Lower lobe of right lung (tissue), 2 donors: Measurements from ENCODE around the gene IKZF5. TPM values are rescaled to one million over a fixed set of nuclear protein-coding genes. Genes with fewer than 3 reads are reported as not detected.

Experiments
- ATAC-seq, 2 donors: fragments of 200-7000 bp; cut with Tn5 transposase; one replicate each; pipeline ENCODE4 v1.9.1; 2020 to 2022; ENCODE audit warnings: mild to moderate bottlenecking in 2 of 2, moderate library complexity in 2 of 2
- DNase-seq: peaks from one replicate; pipeline ENCODE4 v3.0.0-alpha.2; 2020
- H3K27ac ChIP-seq: fragments of 200-600 bp; one replicate; pipeline ENCODE4 v1.8.0; 2022
- H3K27me3 ChIP-seq: fragments of 200-600 bp; one replicate; pipeline ENCODE4 v1.8.0; 2022; ENCODE audit warnings: low read depth
- H3K36me3 ChIP-seq: fragments of 200-600 bp; one replicate; pipeline ENCODE4 v1.8.0; 2022; ENCODE audit warnings: mild to moderate bottlenecking
- H3K4me1 ChIP-seq: fragments of 200-600 bp; one replicate; pipeline ENCODE4 v1.8.0; 2022
- H3K4me3 ChIP-seq: fragments of 200-600 bp; one replicate; pipeline ENCODE4 v1.8.0; 2022; ENCODE audit warnings: mild to moderate bottlenecking
- H3K9me3 ChIP-seq: fragments of 200-600 bp; one replicate; pipeline ENCODE4 v1.8.0; 2022
- intact Hi-C: fragments of 100-400 bp; cut with DNase I; formaldehyde crosslinking; loops from one replicate; pipeline ENCODE4 v1.11.0; 2022
- total RNA-seq: library from RNA; stranded (reverse); fragmentation: NEBNext Ultra II Directional; extraction: Animal tissue kit (Norgen Biotek cat#: 25700); gene quantifications from one replicate; pipeline ENCODE4 v1.2.1, GENCODE V29; 2021
- TF ChIP-seq, protein P1 (sequence below): fragments of 200-600 bp; IDR thresholded peaks from one replicate; pipeline ENCODE4 v1.8.0; 2022; ENCODE audit warnings: antibody characterized with exemption, mild to moderate bottlenecking
- donor health status: DM: no; HTN: yes; CAD: no; lungs with severe emphysema.

The IKZF5 gene
- total RNA-seq, 1 donor from 2014 or later: 20.1 TPM

GRCh38 chr10:123031124-123031523, 22.5 kb upstream of the IKZF5 start:
- ATAC-seq: no peak
- H3K4me1 ChIP-seq: no peaks in the 10 kb centered on the region

GRCh38 chr10:123027861-123028260, 19.3 kb upstream of the IKZF5 start:
- Histone ChIP-seq H3K9me3 (no peaks in the 10 kb centered on the region), H3K4me1 (no peaks in the 10 kb centered on the region), H3K4me3 (no peak overlapping the region), H3K27ac (no peak overlapping the region), H3K27me3 (no peaks in the 10 kb centered on the region), H3K36me3 (no peaks in the 10 kb centered on the region)
- TF ChIP-seq, protein P1, sequence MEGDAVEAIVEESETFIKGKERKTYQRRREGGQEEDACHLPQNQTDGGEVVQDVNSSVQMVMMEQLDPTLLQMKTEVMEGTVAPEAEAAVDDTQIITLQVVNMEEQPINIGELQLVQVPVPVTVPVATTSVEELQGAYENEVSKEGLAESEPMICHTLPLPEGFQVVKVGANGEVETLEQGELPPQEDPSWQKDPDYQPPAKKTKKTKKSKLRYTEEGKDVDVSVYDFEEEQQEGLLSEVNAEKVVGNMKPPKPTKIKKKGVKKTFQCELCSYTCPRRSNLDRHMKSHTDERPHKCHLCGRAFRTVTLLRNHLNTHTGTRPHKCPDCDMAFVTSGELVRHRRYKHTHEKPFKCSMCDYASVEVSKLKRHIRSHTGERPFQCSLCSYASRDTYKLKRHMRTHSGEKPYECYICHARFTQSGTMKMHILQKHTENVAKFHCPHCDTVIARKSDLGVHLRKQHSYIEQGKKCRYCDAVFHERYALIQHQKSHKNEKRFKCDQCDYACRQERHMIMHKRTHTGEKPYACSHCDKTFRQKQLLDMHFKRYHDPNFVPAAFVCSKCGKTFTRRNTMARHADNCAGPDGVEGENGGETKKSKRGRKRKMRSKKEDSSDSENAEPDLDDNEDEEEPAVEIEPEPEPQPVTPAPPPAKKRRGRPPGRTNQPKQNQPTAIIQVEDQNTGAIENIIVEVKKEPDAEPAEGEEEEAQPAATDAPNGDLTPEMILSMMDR: no peak
- DNase-seq (no peak), ATAC-seq (no peak)
- intact Hi-C loops: no loop called here

More at GRCh38 chr10:123031124-123031523, 22.5 kb upstream of the IKZF5 start:
- Histone ChIP-seq H3K4me3 (no peak overlapping the region), H3K27me3 (no peaks in the 10 kb centered on the region), H3K9me3 (no peaks in the 10 kb centered on the region), H3K36me3 (peaks cover 16% of the 10 kb centered on the region), H3K27ac (no peak overlapping the region)
- intact Hi-C loops: no loop called here
- no peak for DNase-seq
- TF ChIP-seq, protein P1: no peak

- no peak overlapping the region for H3K4me3 ChIP-seq
- no peaks in the 10 kb centered on the region for H3K4me1 ChIP-seq
- ATAC-seq (no peak), DNase-seq (no peak)
- no peaks in the 10 kb centered on the region for H3K27me3 ChIP-seq
- H3K36me3 ChIP-seq: no peaks in the 10 kb centered on the region
- no peak overlapping the region for H3K27ac ChIP-seq
- H3K9me3 ChIP-seq: no peaks in the 10 kb centered on the region
- intact Hi-C loops: no loop called here
- TF ChIP-seq, protein P1: no peak
Measured at GRCh38 chr10:123026302-123026701, 17.7 kb upstream of the IKZF5 start.

DNA sequence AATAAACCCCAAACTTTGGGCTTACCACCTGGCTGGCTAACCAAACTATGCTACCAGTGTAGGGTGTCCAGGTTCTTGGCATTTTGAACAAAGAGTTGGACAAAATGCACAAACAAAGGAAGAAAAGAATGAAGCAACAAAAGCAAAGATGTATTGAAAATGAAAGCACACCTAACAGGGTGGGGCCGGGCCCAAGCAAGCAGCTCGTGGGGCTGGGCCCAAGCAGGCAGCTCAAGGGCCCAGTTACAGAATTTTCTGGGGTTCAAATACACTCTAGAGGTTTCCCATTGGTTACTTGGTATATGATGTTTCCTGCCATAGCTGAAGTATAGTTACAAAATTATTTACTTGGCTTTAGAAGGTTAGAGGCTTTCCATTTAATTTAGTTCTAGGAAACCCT, 15.9 kb upstream of the IKZF5 start:
- H3K4me1 ChIP-seq: peaks cover 9% of the 10 kb centered on the region
- intact Hi-C loops: no loop called here
- no peaks in the 10 kb centered on the region for H3K36me3 ChIP-seq
- H3K4me3 ChIP-seq: no peak overlapping the region
- no peak for DNase-seq
- no peak for ATAC-seq
- H3K27ac ChIP-seq: no peak overlapping the region
- TF ChIP-seq, protein P1: no peak
- H3K9me3 ChIP-seq: no peaks in the 10 kb centered on the region
- no peaks in the 10 kb centered on the region for H3K27me3 ChIP-seq

DNA sequence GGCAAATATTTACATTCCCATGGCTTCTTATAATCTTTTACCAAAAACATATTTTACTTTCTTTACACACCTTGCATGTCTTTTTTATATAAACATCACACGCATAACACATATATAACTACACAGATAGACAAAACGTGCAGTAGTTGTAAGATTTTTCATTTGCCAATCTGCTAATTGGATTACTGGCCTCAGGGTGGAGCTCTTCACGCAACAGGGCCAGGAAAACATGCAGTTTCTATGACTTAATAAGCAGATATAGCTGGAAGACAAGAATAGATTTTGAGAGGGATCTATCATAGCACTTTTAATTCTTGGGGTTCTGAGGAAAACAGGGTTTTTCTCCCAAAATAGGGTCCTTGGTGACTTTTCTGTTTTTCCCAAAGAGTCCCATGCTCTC, 12.9 kb upstream of the IKZF5 start:
- TF ChIP-seq, protein P1: no peak
- ATAC-seq: no peak
- H3K36me3 ChIP-seq: no peaks in the 10 kb centered on the region
- no peak for DNase-seq
- H3K4me1 ChIP-seq: peaks cover 9% of the 10 kb centered on the region
- H3K27me3 ChIP-seq: no peaks in the 10 kb centered on the region
- H3K27ac ChIP-seq: no peak overlapping the region
- intact Hi-C loops: no loop called here
- no peaks in the 10 kb centered on the region for H3K9me3 ChIP-seq
- no peak overlapping the region for H3K4me3 ChIP-seq
